Measurements from ENCODE around the gene NAA25. TPM values are rescaled to one million over a fixed set of nuclear protein-coding genes. Genes with fewer than 3 reads are reported as not detected.

The NAA25 gene
- total and polyA plus RNA-seq, 9 of the 15 experiments (the other 6 are each of a cell fraction or from before 2014, with no cell fraction given), result 26.6 to 59.6 (median 48.9) TPM

GRCh38 chr12:111995782-111996480 is 112.7 kb downstream of the NAA25 start:
- in situ Hi-C loops (cut with MboI), result no loop called here
- Histone ChIP-seq H3K4me3 (no peak overlapping the region), H3K9me1 (ENCODE audit: control insufficient read depth, insufficient read depth, low read length) (peaks cover 3% of the 10 kb centered on the region), H3K36me3 (ENCODE audit: control insufficient read depth, insufficient read depth, low read length) (no peaks in the 10 kb centered on the region; the same call in 2 of the 3 replicates), H2AFZ (ENCODE audit: low read depth, low read length) (no peak overlapping the region), H3K27me3 (ENCODE audit: control insufficient read depth in 2 of 2, insufficient read depth in 2 of 2, low read length in 2 of 2) (no peaks in the 10 kb centered on the region), H3K27ac (ENCODE audit: extremely low read depth, low read depth, low read length) (no peak overlapping the region), H3K9me3 (replicated peaks; ENCODE audit: control insufficient read depth, insufficient read depth, low read depth, low read length) (no peaks in the 10 kb centered on the region), H3K4me2 (ENCODE audit: insufficient read depth, low read length) (no peak overlapping the region), H3K79me2 (ENCODE audit: control insufficient read depth, insufficient read depth, low read length) (peaks cover 10% of the 10 kb centered on the region), H4K20me1 (replicated peaks; ENCODE audit: control insufficient read depth, insufficient read depth, low read length) (no peaks in the 10 kb centered on the region), H3K9ac (ENCODE audit: insufficient read depth in 1 of 2, low read depth in 2 of 2, low read length in 2 of 2) (no peak overlapping the region), H3K4me1 (replicated peaks in 1 of 2; ENCODE audit: control insufficient read depth in 2 of 2, insufficient read depth in 2 of 2, low read length in 2 of 2) (peaks cover 9 to 29% of the 10 kb centered on the region in 2 experiments; a peak in 3 of 5 replicates)
- FAIRE-seq (no peak), DNase-seq (ENCODE audit: extremely low read depth in 1 of 4, low spot score in 3 of 4) (no peak), ATAC-seq (no peak)
- BruUV-seq (replicated peaks), result no TSS peak
- ChIA-PET POLR2A (interaction anchor here (0.9 to 1.2 kb wide), 2 partner anchors 15 to 18 kb away, joined by 3 read pairs; no protein-coding TSS in a partner anchor), CTCF (ENCODE audit: low intra/inter-chr PET ratio) (no interaction called here)
- WGBS (ENCODE audit: insufficient coverage, low coverage, missing lambda C conversion rate), result 91% methylated on average over 1 of the region's 1 CpG
- TF ChIP-seq ZNF384 (IDR thresholded peaks at IDR 0.05; ENCODE audit: low read depth, low read length) (0 out of 2 replicates have a peak, but pooled peaks have one; percentile 14), CEBPB (tag; IDR thresholded peaks at IDR 0.05) (peak; percentile 45; the same call in 1 of the 2 replicates), ZNF232 (CRISPR knock-in tag; IDR thresholded peaks at IDR 0.05) (no peak), GTF2F1 (IDR thresholded peaks at IDR 0.05; ENCODE audit: low read depth, low read length) (no peak), ATF3 (IDR thresholded peaks at IDR 0.05) (peak; percentile 76), ATF3 (CRISPR knock-in tag; conservative IDR thresholded peaks at IDR 0.05) (no peak), ZNF512 (tag; IDR thresholded peaks at IDR 0.05) (peak; percentile 43; the same call in 1 of the 2 replicates), E2F1 (CRISPR knock-in tag; IDR thresholded peaks at IDR 0.05) (no peak), CEBPG (CRISPR knock-in tag; IDR thresholded peaks at IDR 0.05) (peak; percentile 58; the same call in 1 of the 2 replicates), CEBPG (tag; conservative IDR thresholded peaks at IDR 0.05 in 1 of 2, IDR thresholded peaks at IDR 0.05 in 1 of 2) (0 out of 4 replicates have a peak, but pooled peaks of 1 of the 2 experiments have one; percentile 20)
- TF ChIP-seq, protein P1, sequence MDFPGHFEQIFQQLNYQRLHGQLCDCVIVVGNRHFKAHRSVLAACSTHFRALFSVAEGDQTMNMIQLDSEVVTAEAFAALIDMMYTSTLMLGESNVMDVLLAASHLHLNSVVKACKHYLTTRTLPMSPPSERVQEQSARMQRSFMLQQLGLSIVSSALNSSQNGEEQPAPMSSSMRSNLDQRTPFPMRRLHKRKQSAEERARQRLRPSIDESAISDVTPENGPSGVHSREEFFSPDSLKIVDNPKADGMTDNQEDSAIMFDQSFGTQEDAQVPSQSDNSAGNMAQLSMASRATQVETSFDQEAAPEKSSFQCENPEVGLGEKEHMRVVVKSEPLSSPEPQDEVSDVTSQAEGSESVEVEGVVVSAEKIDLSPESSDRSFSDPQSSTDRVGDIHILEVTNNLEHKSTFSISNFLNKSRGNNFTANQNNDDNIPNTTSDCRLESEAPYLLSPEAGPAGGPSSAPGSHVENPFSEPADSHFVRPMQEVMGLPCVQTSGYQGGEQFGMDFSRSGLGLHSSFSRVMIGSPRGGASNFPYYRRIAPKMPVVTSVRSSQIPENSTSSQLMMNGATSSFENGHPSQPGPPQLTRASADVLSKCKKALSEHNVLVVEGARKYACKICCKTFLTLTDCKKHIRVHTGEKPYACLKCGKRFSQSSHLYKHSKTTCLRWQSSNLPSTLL (IDR thresholded peaks at IDR 0.05), result peak; percentile 33; the same call in 1 of the 2 replicates
- intact Hi-C loops (cut with micrococcal nuclease), result loop anchor here (2.0 kb wide), 1 partner anchor 17 kb away; the partner anchor contains the start of genes ERP29 and TMEM116
